Esophagus muscularis mucosa (tissue), 4 donors: Measurements from ENCODE around the gene PIEZO1. TPM values are rescaled to one million over a fixed set of nuclear protein-coding genes. Genes with fewer than 3 reads are reported as not detected.

Source experiments
- DNase-seq: peaks from one replicate; pipeline ENCODE4 v3.0.0-alpha.2; 2017; ENCODE audit errors: extremely low spot score
- H3K27ac ChIP-seq, 4 donors: fragments of 200-600 bp; sonication (generic); replicated peaks in 1 of 4; 1 replicate in 3 of 4; 2 replicates in 1 of 4; pipeline ENCODE4 v1.5.1; 2016 to 2019; ENCODE audit warnings: mild to moderate bottlenecking in 1 of 4
- H3K27me3 ChIP-seq, 4 donors: fragments of 200-600 bp; sonication (generic); one replicate each; pipeline versions ENCODE4 v1.5.1 to v1.6.0; 2016 to 2019
- H3K36me3 ChIP-seq, 4 donors: fragments of 200-600 bp; sonication (generic); one replicate each; pipeline ENCODE4 v1.5.1; 2016 to 2019
- H3K4me1 ChIP-seq, 4 donors: fragments of 200-600 bp; sonication (generic); one replicate each; pipeline ENCODE4 v1.5.1; 2016 to 2019
- H3K4me3 ChIP-seq, 4 donors: fragments of 200-600 bp; sonication (generic); 1 replicate in 2 of 4; 2 replicates in 2 of 4; pipeline ENCODE4 v1.5.1; 2016 to 2019; ENCODE audit warnings: mild to moderate bottlenecking in 4 of 4, moderate library complexity in 1 of 4
- H3K9me3 ChIP-seq, 4 donors: fragments of 200-600 bp; sonication (generic); 1 replicate in 3 of 4; 2 replicates in 1 of 4; pipeline ENCODE4 v1.5.1; 2016 to 2019
- CTCF ChIP-seq, 3 experiments: fragments of 200-600 bp in 2 of 3; fragments of 450-650 bp in 1 of 3; sonication (generic) in 2 of 3; IDR thresholded peaks; one replicate each; pipeline ENCODE4 v1.5.1; 2017 to 2019; ENCODE audit warnings: antibody characterized with exemption in 3 of 3, mild to moderate bottlenecking in 2 of 3, moderate library complexity in 1 of 3
- EP300 ChIP-seq: sonication (generic); formaldehyde crosslinking; IDR thresholded peaks from one replicate; pipeline ENCODE4 v1.6.1; 2017; ENCODE audit warnings: antibody characterized with exemption
- POLR2A ChIP-seq: fragments of 450-650 bp; IDR thresholded peaks from one replicate; pipeline ENCODE4 v1.6.1; 2017; ENCODE audit warnings: antibody characterized with exemption, moderate library complexity, mild to moderate bottlenecking, low read depth
- POLR2AphosphoS5 ChIP-seq, 2 donors: sonication (generic); formaldehyde crosslinking; IDR thresholded peaks; one replicate each; pipeline ENCODE4 v1.6.1; 2017; ENCODE audit warnings: antibody characterized with exemption in 2 of 2
- WGBS: methylation state at CpG from one replicate; pipeline ENCODE4 v1.1.5; 2018; 5-methylcytosine and 5-hydroxymethylcytosine counted together
- intact Hi-C: fragments of 100-400 bp; cut with DNase I; formaldehyde crosslinking; loops from one replicate; pipeline ENCODE4 v1.15.1; 2023
- total RNA-seq, 4 donors: library from RNA; depleted of rRNA; stranded (reverse); fragments of >200 nt; gene quantifications; one replicate each; pipeline versions ENCODE4 v1.1.0 to v1.2.1, GENCODE V29; 2016

The PIEZO1 gene
- total RNA-seq, 4 donors from 2014 or later: 140 to 298 (median 182) TPM

GRCh38 chr16:88812513-88813268, 27.7 kb upstream of the PIEZO1 start:
- WGBS: 50% methylated on average over 28 of the region's 37 CpGs
- DNase-seq: no peak
- no peaks in the 10 kb centered on the region for H3K9me3 ChIP-seq
- H3K4me1 ChIP-seq: peaks cover 26 to 45% (median 40%) of the 10 kb centered on the region in 4 donors
- TF ChIP-seq POLR2AphosphoS5 (IDR thresholded peaks at IDR 0.05) (no peak), CTCF (IDR thresholded peaks at IDR 0.05) (peak in 2 of 3 experiments; percentile 3 to 6)
- no peaks in the 10 kb centered on the region for H3K27me3 ChIP-seq
- peak overlapping the region; percentile 77 to 90 (median 81) for H3K4me3 ChIP-seq
- peak overlapping the region; percentile 86 to 97 (median 92) for H3K27ac ChIP-seq
- intact Hi-C loops: loop anchor here (2.0 to 10.0 kb wide), 2 partner anchors 44 to 362 kb away; partner anchors contain the start of genes CDH15, GALNS and TRAPPC2L
- peaks cover 0 to 31% (median 23%) of the 10 kb centered on the region in 4 donors for H3K36me3 ChIP-seq

GRCh38 chr16:88811769-88812512, 26.9 kb upstream of the PIEZO1 start, which contains the start of gene APRT:
TSS of gene APRT (minus strand) at chr16:88811928. CDS start at chr16:88811899, 29 bp downstream.
- Histone ChIP-seq H3K27ac (peak within 1 kb of the TSS; percentile 86 to 97 (median 92)), H3K4me3 (peak within 1 kb of the TSS; percentile 77 to 90 (median 81)), H3K27me3 (no peaks in the 10 kb centered on the region), H3K36me3 (peaks cover 0 to 28% (median 24%) of the 10 kb centered on the region in 4 donors), H3K9me3 (no peaks in the 10 kb centered on the region), H3K4me1 (peaks cover 26 to 45% (median 40%) of the 10 kb centered on the region in 4 donors)
- DNase-seq: peak; percentile 99
- TF ChIP-seq POLR2A: peak; percentile 33
- TF ChIP-seq POLR2AphosphoS5 (IDR thresholded peaks at IDR 0.05): peak; percentile 83 to 96
- TF ChIP-seq EP300: no peak
- peak; percentile 20 to 44 (median 28) for TF ChIP-seq CTCF (IDR thresholded peaks at IDR 0.05)
- no CpG with 5 or more reads among the region's 84 CpGs for WGBS
- intact Hi-C loops: loop anchor here (2.0 to 10.0 kb wide), 2 partner anchors 45 to 363 kb away; partner anchors contain the start of genes CDH15, GALNS and TRAPPC2L

- H3K27me3 ChIP-seq: no peaks in the 10 kb centered on the region
- no peak for DNase-seq
- H3K4me1 ChIP-seq: peaks cover 26 to 45% (median 40%) of the 10 kb centered on the region in 4 donors
- H3K36me3 ChIP-seq: peaks cover 0 to 28% (median 24%) of the 10 kb centered on the region in 4 donors
- intact Hi-C loops: loop anchor here (10.0 kb wide), 1 partner anchor 364 kb away; the partner anchor contains the start of gene CDH15
- TF ChIP-seq POLR2AphosphoS5 (IDR thresholded peaks at IDR 0.05) (peak; percentile 52 to 97), POLR2A (peak; percentile 73), EP300 (no peak), CTCF (IDR thresholded peaks at IDR 0.05) (no peak)
- no CpG with 5 or more reads among the region's 65 CpGs for WGBS
- no peaks in the 10 kb centered on the region for H3K9me3 ChIP-seq
- peak overlapping the region; percentile 86 to 97 (median 92) for H3K27ac ChIP-seq
- peak overlapping the region; percentile 77 to 90 (median 81) for H3K4me3 ChIP-seq
Observed at GRCh38 chr16:88810912-88811768, 26.1 kb upstream of the PIEZO1 start.
